ENCODE data around the gene TPRA1. TPM values are rescaled to one million over a fixed set of nuclear protein-coding genes. Genes with fewer than 3 reads are reported as not detected.

Gene TPRA1
- total and polyA plus RNA-seq, 2 experiments from 2014 or later = 16.7 to 30.4 TPM

DNA sequence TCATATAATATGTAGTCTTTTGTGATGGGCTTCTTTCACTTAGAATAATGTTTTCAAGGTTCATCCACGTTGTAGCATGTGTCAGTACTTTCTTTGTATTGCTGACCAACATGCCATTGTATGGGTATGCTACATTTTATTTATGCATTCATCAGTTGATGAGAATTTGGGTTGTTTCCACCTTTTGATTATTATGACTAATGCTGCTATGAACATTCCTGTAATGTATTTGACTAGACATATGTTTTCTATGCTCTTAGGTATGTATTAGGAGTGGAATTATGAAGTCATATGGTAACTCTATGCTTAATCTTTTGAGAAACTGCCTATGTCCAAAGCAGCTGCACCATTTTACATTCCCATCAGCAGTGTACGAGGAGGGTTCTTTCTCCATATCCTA, 35.3 kb upstream of the TPRA1 start:
- Histone ChIP-seq H3K9me2 (ENCODE audit: insufficient read depth) (no peaks in the 10 kb centered on the region), H3K4me2 (no peak overlapping the region), H3K79me2 (replicated peaks; ENCODE audit: insufficient read depth) (no peaks in the 10 kb centered on the region), H3K4me1 (ENCODE audit: insufficient read depth) (no peaks in the 10 kb centered on the region), H4K20me1 (replicated peaks; ENCODE audit: insufficient read depth) (0 out of 2 replicates have a peak, but pooled peaks cover 2% of the 10 kb centered on the region), H3K4me3 (no peak overlapping the region), H3K27ac (ENCODE audit: low read depth) (no peak overlapping the region), H3K36me3 (ENCODE audit: insufficient read depth) (peaks cover 13% of the 10 kb centered on the region), H3K27me3 (ENCODE audit: insufficient read depth) (peaks cover 41% of the 10 kb centered on the region), H2AFZ (no peak overlapping the region), H3F3A (replicated peaks; ENCODE audit: low read depth) (peaks cover 5% of the 10 kb centered on the region; the same call in 1 of the 2 replicates)
- Mint-ChIP-seq H3K4me3 (no peak overlapping the region), H3K4me1 (peaks cover 9% of the 10 kb centered on the region), H3K27me3 (ENCODE audit: insufficient read depth, low read depth, poor library complexity) (peaks cover 26% of the 10 kb centered on the region), H3K36me3 (ENCODE audit: low read depth) (peaks cover 29% of the 10 kb centered on the region), H3K9me3 (peaks cover 6% of the 10 kb centered on the region), H3K27ac (no peak overlapping the region)
- TF ChIP-seq NANOG (IDR thresholded peaks at IDR 0.05; ENCODE audit: borderline replicate concordance) (no peak), CREB1 (CRISPR knock-in tag; IDR thresholded peaks at IDR 0.05; ENCODE audit: low read depth) (no peak), ZNF331 (CRISPR knock-in tag; IDR thresholded peaks at IDR 0.05; ENCODE audit: low read depth) (no peak), STAT1 (IDR thresholded peaks at IDR 0.05; ENCODE audit: unreplicated experiment) (no peak)
- TF ChIP-seq, protein P1, sequence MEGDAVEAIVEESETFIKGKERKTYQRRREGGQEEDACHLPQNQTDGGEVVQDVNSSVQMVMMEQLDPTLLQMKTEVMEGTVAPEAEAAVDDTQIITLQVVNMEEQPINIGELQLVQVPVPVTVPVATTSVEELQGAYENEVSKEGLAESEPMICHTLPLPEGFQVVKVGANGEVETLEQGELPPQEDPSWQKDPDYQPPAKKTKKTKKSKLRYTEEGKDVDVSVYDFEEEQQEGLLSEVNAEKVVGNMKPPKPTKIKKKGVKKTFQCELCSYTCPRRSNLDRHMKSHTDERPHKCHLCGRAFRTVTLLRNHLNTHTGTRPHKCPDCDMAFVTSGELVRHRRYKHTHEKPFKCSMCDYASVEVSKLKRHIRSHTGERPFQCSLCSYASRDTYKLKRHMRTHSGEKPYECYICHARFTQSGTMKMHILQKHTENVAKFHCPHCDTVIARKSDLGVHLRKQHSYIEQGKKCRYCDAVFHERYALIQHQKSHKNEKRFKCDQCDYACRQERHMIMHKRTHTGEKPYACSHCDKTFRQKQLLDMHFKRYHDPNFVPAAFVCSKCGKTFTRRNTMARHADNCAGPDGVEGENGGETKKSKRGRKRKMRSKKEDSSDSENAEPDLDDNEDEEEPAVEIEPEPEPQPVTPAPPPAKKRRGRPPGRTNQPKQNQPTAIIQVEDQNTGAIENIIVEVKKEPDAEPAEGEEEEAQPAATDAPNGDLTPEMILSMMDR (conservative IDR thresholded peaks at IDR 0.05; ENCODE audit: low read depth in 2 of 2) = no peak
- TF ChIP-seq, protein P2, sequence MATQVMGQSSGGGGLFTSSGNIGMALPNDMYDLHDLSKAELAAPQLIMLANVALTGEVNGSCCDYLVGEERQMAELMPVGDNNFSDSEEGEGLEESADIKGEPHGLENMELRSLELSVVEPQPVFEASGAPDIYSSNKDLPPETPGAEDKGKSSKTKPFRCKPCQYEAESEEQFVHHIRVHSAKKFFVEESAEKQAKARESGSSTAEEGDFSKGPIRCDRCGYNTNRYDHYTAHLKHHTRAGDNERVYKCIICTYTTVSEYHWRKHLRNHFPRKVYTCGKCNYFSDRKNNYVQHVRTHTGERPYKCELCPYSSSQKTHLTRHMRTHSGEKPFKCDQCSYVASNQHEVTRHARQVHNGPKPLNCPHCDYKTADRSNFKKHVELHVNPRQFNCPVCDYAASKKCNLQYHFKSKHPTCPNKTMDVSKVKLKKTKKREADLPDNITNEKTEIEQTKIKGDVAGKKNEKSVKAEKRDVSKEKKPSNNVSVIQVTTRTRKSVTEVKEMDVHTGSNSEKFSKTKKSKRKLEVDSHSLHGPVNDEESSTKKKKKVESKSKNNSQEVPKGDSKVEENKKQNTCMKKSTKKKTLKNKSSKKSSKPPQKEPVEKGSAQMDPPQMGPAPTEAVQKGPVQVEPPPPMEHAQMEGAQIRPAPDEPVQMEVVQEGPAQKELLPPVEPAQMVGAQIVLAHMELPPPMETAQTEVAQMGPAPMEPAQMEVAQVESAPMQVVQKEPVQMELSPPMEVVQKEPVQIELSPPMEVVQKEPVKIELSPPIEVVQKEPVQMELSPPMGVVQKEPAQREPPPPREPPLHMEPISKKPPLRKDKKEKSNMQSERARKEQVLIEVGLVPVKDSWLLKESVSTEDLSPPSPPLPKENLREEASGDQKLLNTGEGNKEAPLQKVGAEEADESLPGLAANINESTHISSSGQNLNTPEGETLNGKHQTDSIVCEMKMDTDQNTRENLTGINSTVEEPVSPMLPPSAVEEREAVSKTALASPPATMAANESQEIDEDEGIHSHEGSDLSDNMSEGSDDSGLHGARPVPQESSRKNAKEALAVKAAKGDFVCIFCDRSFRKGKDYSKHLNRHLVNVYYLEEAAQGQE (IDR thresholded peaks at IDR 0.05; ENCODE audit: unreplicated experiment) = no peak
- TF ChIP-seq, protein P3, sequence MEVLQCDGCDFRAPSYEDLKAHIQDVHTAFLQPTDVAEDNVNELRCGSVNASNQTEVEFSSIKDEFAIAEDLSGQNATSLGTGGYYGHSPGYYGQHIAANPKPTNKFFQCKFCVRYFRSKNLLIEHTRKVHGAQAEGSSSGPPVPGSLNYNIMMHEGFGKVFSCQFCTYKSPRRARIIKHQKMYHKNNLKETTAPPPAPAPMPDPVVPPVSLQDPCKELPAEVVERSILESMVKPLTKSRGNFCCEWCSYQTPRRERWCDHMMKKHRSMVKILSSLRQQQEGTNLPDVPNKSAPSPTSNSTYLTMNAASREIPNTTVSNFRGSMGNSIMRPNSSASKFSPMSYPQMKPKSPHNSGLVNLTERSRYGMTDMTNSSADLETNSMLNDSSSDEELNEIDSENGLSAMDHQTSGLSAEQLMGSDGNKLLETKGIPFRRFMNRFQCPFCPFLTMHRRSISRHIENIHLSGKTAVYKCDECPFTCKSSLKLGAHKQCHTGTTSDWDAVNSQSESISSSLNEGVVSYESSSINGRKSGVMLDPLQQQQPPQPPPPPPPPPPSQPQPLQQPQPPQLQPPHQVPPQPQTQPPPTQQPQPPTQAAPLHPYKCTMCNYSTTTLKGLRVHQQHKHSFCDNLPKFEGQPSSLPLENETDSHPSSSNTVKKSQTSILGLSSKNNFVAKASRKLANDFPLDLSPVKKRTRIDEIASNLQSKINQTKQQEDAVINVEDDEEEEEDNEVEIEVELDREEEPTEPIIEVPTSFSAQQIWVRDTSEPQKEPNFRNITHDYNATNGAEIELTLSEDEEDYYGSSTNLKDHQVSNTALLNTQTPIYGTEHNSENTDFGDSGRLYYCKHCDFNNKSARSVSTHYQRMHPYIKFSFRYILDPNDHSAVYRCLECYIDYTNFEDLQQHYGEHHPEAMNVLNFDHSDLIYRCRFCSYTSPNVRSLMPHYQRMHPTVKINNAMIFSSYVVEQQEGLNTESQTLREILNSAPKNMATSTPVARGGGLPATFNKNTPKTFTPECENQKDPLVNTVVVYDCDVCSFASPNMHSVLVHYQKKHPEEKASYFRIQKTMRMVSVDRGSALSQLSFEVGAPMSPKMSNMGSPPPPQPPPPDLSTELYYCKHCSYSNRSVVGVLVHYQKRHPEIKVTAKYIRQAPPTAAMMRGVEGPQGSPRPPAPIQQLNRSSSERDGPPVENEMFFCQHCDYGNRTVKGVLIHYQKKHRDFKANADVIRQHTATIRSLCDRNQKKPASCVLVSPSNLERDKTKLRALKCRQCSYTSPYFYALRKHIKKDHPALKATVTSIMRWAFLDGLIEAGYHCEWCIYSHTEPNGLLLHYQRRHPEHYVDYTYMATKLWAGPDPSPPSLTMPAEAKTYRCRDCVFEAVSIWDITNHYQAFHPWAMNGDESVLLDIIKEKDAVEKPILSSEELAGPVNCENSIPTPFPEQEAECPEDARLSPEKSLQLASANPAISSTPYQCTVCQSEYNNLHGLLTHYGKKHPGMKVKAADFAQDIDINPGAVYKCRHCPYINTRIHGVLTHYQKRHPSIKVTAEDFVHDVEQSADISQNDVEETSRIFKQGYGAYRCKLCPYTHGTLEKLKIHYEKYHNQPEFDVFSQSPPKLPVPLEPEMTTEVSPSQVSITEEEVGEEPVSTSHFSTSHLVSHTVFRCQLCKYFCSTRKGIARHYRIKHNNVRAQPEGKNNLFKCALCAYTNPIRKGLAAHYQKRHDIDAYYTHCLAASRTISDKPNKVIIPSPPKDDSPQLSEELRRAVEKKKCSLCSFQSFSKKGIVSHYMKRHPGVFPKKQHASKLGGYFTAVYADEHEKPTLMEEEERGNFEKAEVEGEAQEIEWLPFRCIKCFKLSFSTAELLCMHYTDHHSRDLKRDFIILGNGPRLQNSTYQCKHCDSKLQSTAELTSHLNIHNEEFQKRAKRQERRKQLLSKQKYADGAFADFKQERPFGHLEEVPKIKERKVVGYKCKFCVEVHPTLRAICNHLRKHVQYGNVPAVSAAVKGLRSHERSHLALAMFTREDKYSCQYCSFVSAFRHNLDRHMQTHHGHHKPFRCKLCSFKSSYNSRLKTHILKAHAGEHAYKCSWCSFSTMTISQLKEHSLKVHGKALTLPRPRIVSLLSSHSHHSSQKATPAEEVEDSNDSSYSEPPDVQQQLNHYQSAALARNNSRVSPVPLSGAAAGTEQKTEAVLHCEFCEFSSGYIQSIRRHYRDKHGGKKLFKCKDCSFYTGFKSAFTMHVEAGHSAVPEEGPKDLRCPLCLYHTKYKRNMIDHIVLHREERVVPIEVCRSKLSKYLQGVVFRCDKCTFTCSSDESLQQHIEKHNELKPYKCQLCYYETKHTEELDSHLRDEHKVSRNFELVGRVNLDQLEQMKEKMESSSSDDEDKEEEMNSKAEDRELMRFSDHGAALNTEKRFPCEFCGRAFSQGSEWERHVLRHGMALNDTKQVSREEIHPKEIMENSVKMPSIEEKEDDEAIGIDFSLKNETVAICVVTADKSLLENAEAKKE (CRISPR knock-in tag; IDR thresholded peaks at IDR 0.05) = no peak
- ATAC-seq = no peak
- DNase-seq (ENCODE audit: low spot score) = no peak
